AG09319 (cell line): ENCODE measurements around the gene CPA5.

ENCODE experiments used
- DNase-seq: peaks from one replicate; pipeline ENCODE4 v3.0.0-alpha.2; 2010; ENCODE audit warnings: low read depth; ENCODE audit errors: extremely low read depth
- CTCF ChIP-seq: IDR thresholded peaks from 2 replicates; pipeline ENCODE4 v1.5.1; 2011; ENCODE audit warnings: low read depth, mild to moderate bottlenecking, inconsistent platforms, low read length, moderate library complexity

CPA5 gene, protein sequence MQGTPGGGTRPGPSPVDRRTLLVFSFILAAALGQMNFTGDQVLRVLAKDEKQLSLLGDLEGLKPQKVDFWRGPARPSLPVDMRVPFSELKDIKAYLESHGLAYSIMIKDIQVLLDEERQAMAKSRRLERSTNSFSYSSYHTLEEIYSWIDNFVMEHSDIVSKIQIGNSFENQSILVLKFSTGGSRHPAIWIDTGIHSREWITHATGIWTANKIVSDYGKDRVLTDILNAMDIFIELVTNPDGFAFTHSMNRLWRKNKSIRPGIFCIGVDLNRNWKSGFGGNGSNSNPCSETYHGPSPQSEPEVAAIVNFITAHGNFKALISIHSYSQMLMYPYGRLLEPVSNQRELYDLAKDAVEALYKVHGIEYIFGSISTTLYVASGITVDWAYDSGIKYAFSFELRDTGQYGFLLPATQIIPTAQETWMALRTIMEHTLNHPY

DNA sequence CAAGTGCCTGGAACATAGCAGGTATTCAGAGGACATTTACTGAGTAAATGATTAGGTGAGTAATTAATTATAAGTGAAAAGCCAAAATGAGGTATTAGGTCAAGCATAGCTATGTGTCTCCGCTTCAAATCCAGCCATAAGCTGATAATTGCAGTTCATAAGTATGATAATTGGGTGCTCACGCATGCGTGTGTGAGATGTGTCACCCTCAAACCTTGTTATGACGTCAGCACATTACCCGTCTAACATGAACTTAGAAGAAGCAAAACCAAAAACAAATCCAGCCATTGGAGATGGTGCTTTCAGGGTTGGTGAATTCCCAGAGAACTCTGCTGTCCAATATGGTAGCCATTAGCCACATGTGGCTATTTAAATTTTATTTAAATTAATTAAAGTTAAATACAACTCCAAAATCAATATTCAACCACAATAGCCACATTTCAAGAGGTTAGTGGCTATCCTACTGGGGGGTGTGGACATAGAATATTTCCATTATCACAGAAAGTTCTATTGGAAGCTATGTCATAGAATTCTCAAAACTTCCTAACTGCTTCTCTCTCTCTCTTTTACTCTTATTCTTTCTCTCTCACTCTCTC lies at the start of gene CPA5:
CPA5 (plus strand) TSS at position 546 of the 596 bp plus-strand sequence. CDS start 1,670 bp downstream, outside the sequence.
- no peak for DNase-seq
- no peak for TF ChIP-seq CTCF

- TF ChIP-seq CTCF, result no peak
- DNase-seq, result no peak
Measured at GRCh38 chr7:130296221-130296951, 48.2 kb upstream of the CPA5 start.

DNA sequence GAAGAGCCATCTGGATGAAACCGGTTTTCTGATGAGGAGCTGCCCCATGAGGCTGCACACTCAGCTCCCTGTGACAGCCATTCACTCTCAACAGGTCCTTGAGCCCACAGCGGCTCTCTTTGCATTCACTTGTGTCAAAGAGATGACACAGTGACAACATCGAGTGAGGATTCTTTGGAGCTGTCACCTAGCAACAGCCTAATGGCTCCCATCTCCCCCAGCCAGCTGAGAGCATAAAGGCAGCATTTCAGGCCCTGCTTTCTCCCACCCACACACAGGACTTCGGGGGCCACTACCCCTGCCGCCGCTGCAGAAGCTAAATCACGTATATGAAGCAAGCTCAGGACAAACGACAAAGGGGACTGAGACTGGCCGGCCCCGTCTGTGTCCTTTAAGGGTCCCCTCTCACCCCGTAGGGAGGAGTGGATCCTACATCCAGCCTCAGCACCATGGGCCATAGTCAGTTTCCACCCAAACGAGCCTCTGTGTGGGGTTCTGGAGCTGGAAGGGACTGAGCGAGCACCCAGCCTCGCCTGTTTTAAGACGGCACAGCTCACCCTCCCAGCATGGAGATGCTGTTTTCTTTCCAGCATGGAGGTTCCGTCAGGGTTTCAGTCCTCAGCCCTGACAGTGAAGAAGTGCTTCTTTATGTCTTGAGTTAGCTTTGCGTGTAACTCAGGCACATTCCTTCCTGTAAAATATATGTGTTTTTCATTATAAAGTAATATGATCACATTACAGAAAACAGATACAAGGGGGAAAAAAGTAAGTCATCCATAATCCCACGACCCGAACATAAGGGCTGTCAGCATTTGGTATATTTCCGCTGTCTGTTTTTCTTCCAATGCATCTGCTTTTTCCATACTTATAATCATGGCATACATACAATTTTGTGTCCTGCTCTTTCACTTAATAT lies 46.7 kb upstream of the CPA5 start:
- TF ChIP-seq CTCF, result no peak
- no peak for DNase-seq

- no peak for TF ChIP-seq CTCF
- DNase-seq, result no peak
Measured at GRCh38 chr7:130298544-130299326, 45.9 kb upstream of the CPA5 start.

DNA sequence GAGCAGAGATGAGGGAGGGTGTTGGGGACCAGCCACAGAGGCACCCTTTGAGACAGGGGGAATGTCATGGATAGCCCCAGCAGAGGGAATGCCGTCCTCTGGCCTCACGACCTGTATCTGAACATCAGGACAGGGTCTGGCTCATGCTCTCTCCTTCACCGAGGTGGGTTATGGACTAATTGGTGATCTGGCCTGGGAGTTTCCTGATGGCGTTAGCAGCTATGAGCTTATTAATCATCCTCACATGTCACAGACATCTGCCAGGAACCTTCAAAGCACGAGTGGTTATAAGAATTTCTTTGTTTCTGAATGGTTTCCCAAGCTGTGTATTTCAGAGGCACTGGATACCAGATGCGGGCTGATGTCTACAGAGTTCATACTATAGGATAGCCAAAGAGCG lies 44.8 kb upstream of the CPA5 start:
- no peak for DNase-seq
- no peak for TF ChIP-seq CTCF

DNA sequence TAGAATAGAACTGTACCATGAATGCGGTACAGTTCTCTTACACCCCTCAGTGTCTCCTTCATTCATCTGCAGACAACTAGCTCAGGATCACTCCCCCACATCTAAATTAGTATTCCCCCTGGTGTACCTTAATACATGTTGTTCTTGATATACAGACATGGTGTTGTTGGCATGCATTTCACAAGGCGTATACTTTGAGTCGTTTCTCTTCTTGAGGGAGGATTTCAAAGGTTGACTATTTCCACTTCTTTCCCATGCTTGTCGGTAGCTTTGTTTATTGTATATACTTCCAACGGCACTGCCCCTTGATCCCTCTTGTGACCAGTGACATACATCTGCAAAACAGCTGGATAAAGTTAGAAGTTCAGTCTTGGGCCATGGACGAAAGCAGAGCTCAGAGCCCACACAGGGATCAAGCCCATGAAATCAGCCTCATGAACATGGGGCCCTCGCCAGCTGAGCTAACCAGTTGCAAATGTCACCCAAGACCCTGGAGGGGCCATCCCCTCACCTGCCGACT lies 43.1 kb upstream of the CPA5 start:
- DNase-seq, result no peak
- no peak for TF ChIP-seq CTCF
